Activated CD8-positive, alpha-beta memory T cell treated with anti-CD3 and anti-CD28 coated beads for 1 hour (primary cell): Measurements from ENCODE around the gene PBX1.
"Not testable (repeated sequence)": the region's sequence is repeated elsewhere in the genome, so short reads cannot be mapped to it uniquely, and the experiment has no call there.

Source experiments
- DNase-seq, 2 donors: peaks; one replicate each; pipeline ENCODE4 v3.0.0-alpha.2; 2020; ENCODE audit warnings: low read depth in 1 of 2; ENCODE audit errors: extremely low read depth in 1 of 2

Gene PBX1

DNA sequence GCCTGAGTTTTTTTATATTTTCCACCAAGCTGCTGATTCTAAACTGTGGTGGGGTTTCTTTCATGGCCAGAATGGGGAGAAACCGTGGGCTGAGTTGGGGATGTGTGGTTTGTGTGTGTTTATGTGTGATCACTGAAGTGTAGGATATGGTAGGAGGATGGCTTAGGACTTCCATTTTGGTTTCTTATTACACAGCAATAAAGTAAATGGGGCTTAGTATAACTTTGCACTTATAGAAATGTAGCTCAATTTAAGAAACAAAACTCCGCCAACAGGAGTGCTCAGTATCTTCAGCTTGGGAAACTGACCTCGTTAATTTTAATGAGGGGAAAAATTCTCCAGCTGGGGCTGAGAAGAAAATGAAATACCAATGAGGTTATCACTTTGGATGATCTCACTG, 77.8 kb downstream of the PBX1 start:
- no peak for DNase-seq

DNA sequence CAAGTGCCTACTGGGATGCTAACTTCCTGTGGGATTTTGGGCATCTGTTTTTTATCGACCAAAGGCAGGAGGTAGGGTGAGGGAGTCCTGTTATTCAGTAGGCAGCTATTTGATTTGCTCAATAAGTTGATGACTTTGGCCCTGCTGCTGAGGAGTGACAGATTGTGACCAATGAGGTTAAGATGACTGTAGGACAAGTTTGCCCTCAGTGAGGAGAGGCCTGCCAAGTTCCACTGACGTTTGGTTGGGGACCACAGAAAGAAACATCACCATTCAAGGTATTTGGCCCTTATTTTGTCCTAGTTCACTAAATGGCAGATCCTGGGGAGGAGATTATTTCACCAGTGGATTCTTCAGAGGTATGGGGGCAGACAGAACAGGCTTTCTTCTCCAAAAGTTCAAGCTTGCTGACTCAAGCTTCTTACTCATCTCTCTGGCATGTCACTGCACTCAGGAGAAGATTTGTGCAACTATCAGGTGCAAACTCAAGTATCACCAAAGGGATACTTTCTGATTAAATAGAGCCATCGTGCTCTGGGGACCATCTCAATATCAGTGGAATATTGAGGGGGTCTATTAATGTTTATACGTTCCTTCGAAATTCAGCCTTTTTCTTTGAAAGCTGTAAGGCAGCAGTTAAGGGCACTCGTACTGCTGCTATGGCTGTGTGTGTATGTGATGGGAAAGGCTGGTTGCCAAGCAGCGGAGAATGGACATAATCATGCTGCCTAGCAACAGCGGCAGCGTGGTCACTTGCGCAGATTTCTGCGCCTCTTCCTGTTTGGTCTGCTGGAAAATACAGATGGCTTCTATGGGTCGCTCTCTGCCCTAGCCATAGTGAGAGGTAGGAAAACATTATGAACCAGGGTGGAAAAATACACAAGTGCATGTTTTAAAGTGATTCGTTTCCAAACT, 78.7 kb downstream of the PBX1 start:
- no peak for DNase-seq

DNA sequence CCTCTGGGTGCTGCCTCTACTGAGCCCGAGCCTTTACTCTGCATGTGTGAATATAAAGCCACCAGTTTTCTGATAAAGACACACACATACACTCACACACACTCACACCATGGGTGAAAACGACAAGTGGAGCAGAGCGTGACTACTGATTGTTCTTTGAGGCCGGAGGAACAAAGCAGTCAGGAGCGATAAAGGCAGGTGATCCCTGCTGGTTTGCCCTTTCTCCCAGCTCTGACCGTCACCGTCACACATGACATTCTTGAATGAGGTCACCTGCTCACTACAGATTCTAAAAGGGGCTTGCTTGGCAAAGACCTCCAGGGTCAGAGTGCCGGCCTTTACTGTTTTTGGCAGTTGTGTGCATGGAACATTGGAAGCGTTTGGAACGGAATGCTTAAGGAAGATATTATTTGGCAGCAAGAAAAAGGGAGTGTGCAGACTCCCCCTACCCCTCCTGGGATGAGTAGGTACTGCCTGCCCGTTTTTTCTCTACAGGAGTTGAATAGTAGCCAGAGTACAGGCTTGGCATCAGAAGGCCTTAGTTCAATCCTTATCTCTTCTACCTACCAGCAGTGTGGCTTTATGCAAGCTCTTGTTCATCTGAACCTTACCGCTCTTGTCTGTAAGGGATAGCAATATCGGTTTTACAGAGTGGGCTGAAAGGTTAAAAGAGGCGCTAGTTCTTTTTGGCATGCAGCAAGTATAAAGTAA, 79.7 kb downstream of the PBX1 start:
- no peak for DNase-seq

DNA sequence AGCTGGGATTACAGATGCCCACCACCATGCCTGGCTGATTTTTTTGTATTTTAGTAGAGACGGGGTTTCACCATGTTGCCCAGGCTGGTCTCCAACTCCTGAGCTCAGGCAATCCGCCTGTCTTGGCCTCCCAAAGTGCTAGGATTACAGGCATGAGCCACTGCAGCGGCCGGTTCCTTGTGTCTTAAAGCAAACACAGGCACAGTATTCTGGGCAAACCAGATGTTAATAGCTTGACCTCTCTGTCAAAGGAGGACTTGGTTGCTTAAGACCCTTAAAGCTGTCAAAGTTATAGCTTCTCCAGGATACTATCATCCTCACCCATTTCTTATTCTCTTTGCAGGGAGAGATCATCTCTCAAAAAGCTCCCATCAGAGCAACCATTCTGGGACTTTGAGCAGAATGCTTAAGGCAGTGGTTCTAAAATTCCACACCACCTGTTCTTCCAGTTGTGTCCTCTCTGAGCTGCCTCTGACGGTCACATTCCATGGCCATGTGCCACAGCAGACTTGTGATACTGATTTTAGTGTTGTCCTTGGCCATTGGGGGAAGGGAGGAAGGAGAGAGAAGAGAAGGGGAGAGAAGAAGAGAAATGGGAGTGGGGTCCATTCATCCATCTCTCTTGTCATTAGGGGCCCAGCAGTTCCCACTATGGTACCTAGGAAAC, 81.8 kb downstream of the PBX1 start:
- DNase-seq, result no peak

DNA sequence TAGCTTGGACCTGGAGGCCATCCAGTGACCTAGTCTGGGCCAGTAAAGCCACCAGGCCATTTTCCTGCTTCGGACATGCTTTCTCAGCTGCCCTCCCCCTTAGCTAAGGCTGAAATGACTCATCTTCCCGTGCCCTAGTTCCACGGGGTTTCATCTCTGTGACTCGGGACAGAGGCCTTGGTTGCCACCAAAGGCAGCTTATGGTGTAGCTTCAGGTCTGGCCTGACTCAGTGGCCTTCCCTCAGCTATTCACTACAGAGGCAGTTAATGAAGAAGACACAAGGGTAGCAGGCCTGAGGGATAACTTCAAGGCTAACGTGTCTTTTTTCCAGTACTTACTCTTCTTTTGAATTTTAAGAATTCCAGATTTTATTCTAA, 82.4 kb downstream of the PBX1 start:
- DNase-seq, result no peak

DNA sequence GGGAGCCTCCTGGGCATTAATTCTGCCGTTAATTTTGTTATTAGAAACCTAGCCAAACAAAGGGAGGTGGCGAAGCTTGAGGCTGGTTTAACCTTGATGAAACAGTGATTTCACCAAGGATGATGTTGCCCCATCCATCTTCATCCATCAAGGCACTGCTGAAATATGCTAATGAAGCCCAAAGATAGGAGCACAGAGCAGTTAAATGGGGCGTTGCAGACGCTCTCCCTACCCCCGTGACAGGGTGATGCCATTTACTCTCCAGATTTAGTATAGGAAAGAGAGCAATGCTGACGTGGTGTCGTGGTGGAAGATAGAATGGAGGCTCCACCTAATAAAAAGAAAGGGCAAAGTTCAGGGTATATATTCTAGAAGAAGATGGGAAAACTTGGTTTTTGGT, 84.0 kb downstream of the PBX1 start:
- DNase-seq, result no peak

DNA sequence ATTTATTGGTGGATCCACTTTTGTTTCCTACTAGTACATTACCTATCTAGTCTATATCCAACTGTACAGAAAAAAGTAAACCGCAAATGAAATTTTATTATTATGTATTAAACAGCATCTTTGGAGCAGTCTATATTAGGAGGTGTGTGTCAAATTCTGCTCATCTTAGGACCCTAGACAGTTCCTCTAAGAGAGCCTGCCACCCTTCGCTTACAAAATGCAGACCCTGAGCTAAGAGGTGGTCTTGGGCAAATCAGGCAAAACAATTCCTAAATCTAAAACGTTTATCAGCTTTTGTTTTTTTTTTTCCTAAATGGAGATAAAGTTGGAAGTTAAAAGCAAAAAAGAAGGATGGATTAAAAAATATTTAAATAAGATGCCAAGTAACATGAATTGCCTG, 85.3 kb downstream of the PBX1 start:
- no peak for DNase-seq

DNA sequence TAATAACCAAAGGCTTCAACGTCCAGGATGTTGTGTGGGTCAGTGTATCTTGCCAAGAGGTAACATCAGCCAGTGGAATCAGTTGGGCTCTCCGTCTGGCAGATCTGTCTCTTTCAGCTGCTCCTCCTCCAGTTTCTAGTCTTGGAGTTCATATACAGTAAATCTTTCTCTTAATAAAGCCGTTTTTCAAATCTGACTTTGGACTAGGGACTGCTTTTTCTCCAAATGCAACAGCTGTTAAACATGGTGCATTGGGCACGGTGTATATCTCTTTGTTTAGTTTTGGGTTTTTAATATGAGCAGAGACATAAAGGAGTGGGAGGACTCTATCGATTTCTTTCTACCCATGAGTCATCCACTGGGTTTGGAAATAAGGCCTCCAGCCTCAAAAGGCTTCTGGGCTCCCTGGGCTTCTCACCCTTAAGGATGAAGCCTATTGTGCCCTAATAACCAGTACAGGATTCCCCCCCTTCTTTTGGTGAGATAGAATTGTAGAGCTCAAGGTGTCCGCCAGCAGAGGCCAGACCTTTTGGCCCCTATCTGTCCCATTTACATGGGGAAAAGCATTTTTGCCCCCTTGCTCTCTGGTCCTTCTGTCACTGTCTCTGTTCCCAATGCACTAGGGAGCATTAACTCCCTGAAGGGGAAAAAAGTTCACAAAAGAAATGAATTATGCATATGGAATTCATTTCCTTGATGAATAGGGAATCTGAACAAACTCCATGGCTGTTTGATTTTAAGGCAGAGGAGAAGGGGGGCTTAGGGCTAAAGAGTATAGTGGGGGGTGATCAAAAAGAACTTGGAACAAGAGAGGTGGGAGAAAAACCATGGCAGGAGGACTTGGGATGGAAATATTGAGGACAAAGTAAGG, 86.0 kb downstream of the PBX1 start:
- DNase-seq, result no peak

DNA sequence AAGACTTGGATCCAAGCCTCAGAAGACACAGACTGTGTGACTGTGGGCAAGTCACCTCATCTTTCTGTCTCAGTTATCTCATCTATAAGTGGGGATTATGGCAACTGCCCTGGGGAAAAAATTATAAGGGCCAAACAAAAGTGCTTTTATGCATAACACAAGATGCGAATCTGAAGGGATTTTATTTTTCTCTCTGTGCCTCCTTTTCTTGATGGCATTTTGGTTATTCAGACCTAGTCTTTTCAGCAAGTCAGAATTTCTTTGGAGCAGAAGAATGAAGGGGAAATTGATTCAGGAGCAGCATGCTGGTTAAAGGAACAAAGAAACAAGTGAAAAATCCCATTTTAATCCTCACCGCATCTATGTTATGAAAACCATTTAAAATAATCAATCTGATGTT, 86.9 kb downstream of the PBX1 start:
- DNase-seq, result no peak

DNA sequence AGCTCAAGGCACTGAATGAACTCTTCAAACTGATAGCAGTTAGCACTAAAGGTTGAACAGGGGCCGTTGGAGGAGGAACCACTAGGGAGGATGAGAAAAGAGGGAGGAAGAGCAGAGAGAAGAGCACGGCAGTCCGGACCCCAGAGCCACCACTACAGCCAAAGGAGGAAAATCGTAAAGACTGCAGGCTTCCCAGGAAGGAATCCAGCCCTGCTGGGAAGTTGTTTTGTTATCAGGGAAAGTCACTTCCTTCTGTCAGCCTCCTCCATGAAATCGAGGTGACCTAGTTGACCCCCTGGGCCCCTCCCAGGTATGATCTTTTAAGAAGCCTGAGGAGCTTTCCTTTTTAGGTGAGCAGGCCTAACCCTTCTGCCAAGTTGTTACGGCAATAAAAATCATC, 88.2 kb downstream of the PBX1 start:
- no peak for DNase-seq

DNA sequence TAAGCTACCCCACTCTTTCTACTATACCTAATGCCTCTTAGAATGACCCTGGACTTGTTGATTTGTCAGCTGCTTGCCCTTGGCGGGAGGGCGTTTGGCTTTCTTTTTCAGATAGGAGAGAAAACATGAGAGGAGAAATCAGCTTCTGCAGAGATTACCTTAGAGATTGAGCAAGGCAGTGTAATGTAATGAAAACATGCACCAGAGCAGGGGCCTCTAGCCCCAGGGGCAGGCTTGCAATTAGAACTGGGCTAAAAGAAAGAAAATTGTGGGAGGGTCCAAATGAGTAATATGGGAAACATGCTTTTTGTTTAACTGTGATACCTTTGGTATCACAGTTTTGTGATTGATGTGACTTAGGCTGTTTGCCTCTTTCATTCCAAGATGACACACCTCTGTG, 89.7 kb downstream of the PBX1 start:
- no peak for DNase-seq

DNA sequence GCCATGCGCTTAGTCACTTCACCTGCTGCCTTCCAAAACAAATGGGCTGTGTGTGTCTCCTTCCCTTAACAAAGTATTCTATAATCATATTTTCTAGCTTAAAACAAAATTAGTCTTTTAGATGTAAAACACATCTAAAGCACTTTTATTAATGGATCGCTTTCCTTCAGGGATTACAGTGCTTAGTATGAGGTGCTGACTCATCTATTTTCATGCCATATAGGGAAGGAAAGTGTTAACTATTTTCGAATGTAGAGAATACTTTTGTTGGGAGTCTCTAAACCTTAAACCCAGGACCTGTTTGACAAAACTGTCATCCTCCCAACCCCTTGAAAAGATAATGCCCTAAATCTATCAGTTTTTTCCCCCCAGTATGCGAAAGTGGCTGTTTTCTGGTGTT, 90.2 kb downstream of the PBX1 start:
- DNase-seq, result no peak

DNA sequence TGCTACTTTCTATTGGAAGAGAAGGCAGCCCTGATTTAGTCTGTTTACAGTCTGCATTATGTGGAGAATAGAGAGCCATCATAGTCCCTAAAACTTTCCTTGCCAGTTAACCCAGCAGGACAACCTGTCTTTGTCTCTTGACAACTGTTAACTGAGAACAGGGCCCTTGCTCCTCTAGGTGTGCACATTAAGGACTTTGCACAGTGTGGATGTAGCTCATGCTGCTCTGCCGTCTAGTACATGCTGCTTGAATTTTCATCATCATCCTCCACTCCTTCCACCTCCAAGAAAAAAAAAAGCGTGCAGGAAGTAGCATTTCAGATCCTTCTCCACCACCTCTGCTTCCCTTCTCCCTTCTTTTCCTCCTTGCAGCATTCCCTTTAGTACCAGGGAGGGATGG, 91.5 kb downstream of the PBX1 start:
- DNase-seq, result no peak

DNA sequence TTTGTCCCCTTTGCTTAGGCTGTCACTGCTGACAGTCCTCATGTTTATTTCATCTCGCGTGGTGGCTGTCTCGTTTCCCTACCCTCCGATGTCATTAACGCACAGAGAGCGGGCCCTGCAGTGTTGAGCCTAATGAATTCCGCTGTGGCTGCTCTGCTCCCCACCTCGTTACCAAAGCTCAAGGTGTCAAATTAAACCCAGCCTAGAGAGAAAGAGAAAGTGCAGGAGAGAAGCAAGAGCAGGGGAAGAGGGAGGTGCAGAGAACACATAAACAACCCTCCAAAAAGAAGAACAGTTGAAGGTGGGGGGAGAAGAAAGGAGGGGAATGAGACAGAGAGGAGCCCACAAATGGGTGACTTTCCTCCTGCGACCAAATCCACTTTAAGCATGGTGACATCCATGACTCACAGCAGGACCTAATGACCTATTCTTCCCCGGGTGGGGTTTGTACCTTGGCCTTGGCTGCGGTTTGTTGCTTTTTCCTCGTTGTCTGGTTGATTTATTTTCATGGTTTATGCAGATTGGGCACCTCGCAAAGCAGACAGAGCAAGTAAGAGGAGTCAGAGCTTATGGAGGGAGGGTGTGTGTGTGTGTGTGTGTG, 92.5 kb downstream of the PBX1 start:
- no peak for DNase-seq

DNA sequence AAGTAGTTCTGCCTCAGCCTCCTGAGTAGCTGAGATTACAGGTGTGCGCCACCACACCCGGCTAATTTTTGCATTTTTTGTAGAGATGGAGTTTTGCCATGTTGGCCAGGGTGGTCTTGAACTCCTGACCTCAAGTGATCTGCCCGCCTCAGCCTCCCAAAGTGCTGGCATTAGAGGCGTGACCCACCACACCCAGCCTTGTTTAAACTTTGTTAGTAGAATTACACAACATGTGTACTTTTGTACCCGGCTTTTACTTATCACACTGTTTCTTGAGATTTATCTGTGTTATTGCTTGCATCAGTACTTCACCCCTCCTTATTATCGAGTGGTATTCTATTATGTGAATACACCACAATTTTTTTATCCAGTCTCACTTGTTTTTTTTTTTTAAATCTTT, 94.0 kb downstream of the PBX1 start:
- not testable (repeated sequence) for DNase-seq

DNA sequence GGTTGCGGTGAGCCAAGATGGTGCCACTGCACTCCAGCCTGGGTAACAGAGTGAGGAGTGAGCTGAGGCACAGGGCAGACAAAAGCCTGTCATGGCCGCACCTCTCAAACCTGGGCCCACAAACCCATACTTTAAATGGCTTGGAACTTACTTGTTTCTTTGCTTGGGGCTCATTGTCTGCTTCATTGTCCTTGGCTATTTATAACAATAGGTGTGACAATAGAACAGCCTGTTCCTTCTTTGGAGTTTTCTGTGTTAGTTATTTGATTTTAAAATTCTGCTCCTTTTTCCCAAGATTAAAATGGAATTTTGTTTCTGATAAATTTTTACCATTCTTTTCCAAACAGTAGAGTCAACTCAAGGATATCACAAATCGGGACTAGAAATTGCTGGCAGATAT, 94.7 kb downstream of the PBX1 start:
- DNase-seq, result no peak

DNA sequence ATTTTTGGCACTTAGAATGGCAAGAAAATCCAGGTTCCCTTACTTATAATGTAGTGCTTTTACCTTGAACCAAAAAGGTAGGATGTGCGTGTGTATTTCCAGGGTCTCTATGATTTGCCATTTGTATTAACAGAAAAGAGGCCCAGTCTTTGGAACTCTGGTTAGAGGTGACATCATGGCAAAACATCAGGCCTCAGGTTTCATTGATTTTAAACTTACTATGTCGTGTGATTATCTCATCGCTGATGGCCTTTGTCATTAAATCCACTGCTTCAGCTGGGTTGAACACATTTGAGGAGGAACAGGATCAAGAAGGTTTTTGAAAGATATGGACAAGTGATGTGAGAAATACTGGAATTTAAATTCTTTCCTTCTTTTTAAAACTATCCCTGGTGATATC, 95.2 kb downstream of the PBX1 start:
- no peak for DNase-seq

DNA sequence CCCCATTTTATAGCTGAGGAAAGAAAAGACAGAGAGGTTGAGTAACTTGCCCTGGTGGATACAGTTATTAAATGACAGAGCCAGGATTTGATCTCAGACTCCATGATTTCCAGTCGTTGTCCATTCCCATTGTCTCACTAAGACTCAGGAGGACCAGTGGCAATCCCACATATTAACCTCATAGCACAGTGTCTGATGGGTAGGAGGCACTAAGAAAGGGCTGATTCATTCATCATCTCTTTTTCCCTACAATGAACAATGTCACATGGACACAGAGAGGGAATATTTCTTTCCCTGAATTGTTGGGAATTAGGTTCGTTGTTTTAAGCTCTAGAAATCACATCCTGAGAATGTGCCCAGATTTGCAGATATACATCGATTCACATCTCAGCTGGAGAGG, 99.9 kb downstream of the PBX1 start:
- no peak for DNase-seq

DNA sequence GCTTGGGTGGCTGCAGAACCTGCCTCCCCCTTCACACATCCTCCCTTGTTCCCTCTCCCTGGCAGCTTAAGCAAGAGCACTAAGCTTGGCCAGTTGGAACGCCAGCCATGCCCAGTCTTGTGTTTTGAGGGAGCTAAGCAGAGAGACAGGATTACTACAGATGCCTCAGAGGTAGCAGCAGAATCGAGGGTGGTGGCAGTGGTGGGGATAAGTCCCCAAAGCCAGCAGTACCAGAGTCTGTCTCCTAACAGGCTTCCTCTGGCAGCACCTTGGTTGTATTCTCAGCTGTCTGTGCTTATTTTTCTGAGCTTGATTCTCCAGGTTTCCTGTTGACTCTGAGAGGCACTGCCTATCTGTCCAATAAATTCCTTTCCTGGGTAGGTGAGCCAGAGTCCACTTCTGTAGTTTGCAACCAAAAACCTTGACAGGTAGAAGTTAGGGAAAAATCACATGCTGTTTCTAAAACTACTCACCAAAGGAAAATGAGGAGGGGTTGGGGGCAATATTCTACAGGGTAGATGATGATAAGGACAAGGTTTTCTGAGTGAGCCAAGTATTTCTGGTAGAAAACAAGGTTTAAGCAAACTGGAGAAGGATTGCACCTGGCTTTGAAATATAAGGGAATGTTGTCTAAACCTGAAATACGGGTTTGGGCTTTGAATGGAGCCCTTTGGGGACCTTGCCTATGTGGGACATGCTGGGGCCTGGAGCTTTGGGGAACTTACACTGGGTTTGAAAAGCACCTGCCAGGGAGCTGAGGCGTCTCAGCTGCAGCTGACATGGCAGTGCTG, 100.8 kb downstream of the PBX1 start:
- DNase-seq, result no peak

DNA sequence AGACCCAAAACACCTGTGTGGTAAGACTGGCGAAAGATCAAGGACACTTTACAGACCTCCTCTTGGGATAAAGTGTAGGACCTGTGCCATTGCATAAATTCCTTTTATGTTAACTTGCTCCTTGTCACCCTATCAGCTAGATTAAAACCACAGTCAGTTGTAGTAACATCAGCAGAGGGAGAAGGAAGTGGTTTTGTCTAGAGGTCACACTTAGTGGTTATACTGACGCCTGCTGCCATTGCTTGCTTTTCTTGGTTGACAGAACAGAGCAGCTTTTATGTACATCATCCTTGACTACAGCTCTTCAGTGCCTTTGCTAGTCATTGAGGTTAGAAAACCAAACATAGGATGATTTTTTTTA, 101.4 kb downstream of the PBX1 start:
- DNase-seq, result no peak
